GM12875 (cell line): Measurements from ENCODE around the gene ST6GAL1.
"Not testable (repeated sequence)": the region's sequence is repeated elsewhere in the genome, so short reads cannot be mapped to it uniquely, and the experiment has no call there.

Experiments used
- H3K4me3 ChIP-seq: one replicate; pipeline ENCODE4 v1.5.1; 2011; ENCODE audit warnings: low read depth, low read length, control low read depth
- CTCF ChIP-seq: IDR thresholded peaks from 2 replicates; pipeline ENCODE4 v1.5.1; 2011; ENCODE audit warnings: low read depth, mild to moderate bottlenecking, control low read depth, inconsistent platforms, low read length, moderate library complexity, borderline replicate concordance; ENCODE audit not compliant: insufficient read depth

ST6GAL1 gene

GRCh38 chr3:186930143-186930640, at the start of gene ST6GAL1:
TSS of gene ST6GAL1 (plus strand) at chr3:186930526. CDS start at chr3:187042704, 112,178 bp downstream.
- peak; percentile 47 for TF ChIP-seq CTCF
- H3K4me3 ChIP-seq = peak within 1 kb of the TSS; percentile 97

GRCh38 chr3:186882150-186882524, 48.2 kb upstream of the ST6GAL1 start:
- no peak overlapping the region for H3K4me3 ChIP-seq
- no peak for TF ChIP-seq CTCF

- TF ChIP-seq CTCF = no peak
Observed at GRCh38 chr3:186882881-186883685, 47.2 kb upstream of the ST6GAL1 start.

GRCh38 chr3:186883686-186884058, 46.7 kb upstream of the ST6GAL1 start:
- TF ChIP-seq CTCF = no peak
- no peak overlapping the region for H3K4me3 ChIP-seq

More at GRCh38 chr3:186882881-186883685, 47.2 kb upstream of the ST6GAL1 start:
- H3K4me3 ChIP-seq = no peak overlapping the region

- not testable (repeated sequence) for H3K4me3 ChIP-seq
Observed at GRCh38 chr3:186884868-186885267, 45.5 kb upstream of the ST6GAL1 start.

- no peak overlapping the region for H3K4me3 ChIP-seq
- no peak for TF ChIP-seq CTCF
Observed at GRCh38 chr3:186886202-186886981, 43.9 kb upstream of the ST6GAL1 start.

GRCh38 chr3:186887507-186887938, 42.8 kb upstream of the ST6GAL1 start:
- not testable (repeated sequence) for H3K4me3 ChIP-seq

- H3K4me3 ChIP-seq = no peak overlapping the region
- no peak for TF ChIP-seq CTCF
Observed at GRCh38 chr3:186888569-186888968, 41.8 kb upstream of the ST6GAL1 start.

GRCh38 chr3:186889698-186890097, 40.6 kb upstream of the ST6GAL1 start:
- H3K4me3 ChIP-seq = not testable (repeated sequence)
